GM19395 (cell line): ENCODE measurements around the gene CASTOR1.

ENCODE experiments used
- ATAC-seq: cut with Tn5 transposase; IDR thresholded peaks from one replicate; pipeline ENCODE4 v1.9.1; 2021; ENCODE audit warnings: mild to moderate bottlenecking, moderate library complexity; ENCODE audit not compliant: unreplicated experiment

The CASTOR1 gene

GRCh38 chr22:30266445-30267381 is 22.6 kb downstream of the CASTOR1 start, which contains the start of gene OSM:
Gene OSM, minus strand, starts transcription at chr22:30266851. Its CDS starts 52 bp downstream, at chr22:30266799.
- peak; percentile 22 for ATAC-seq

GRCh38 chr22:30265823-30266444 is 23.4 kb downstream of the CASTOR1 start:
- ATAC-seq = peak; percentile 70

GRCh38 chr22:30265131-30265720 is 24.1 kb downstream of the CASTOR1 start:
- no peak for ATAC-seq

- ATAC-seq = no peak
Observed at GRCh38 chr22:30263883-30264282, 25.4 kb downstream of the CASTOR1 start.

GRCh38 chr22:30262917-30263741 is 26.2 kb downstream of the CASTOR1 start:
- ATAC-seq = no peak

GRCh38 chr22:30262112-30262511 is 27.2 kb downstream of the CASTOR1 start:
- no peak for ATAC-seq

GRCh38 chr22:30261134-30261533 is 28.2 kb downstream of the CASTOR1 start:
- no peak for ATAC-seq

GRCh38 chr22:30260682-30261081 is 28.6 kb downstream of the CASTOR1 start:
- ATAC-seq = no peak

GRCh38 chr22:30260276-30260675 is 29.0 kb downstream of the CASTOR1 start:
- ATAC-seq = no peak

GRCh38 chr22:30254314-30254713 is 35.0 kb downstream of the CASTOR1 start:
- no peak for ATAC-seq

- no peak for ATAC-seq
Observed at GRCh38 chr22:30253205-30253852, 36.0 kb downstream of the CASTOR1 start.

GRCh38 chr22:30252411-30253204 is 36.7 kb downstream of the CASTOR1 start:
- ATAC-seq = no peak

GRCh38 chr22:30251711-30252110 is 37.6 kb downstream of the CASTOR1 start:
- no peak for ATAC-seq

GRCh38 chr22:30250661-30251267 is 38.5 kb downstream of the CASTOR1 start:
- no peak for ATAC-seq

GRCh38 chr22:30250039-30250565 is 39.2 kb downstream of the CASTOR1 start:
- ATAC-seq = no peak

GRCh38 chr22:30249049-30250038 is 40.0 kb downstream of the CASTOR1 start:
- ATAC-seq = no peak

GRCh38 chr22:30248484-30248883 is 40.8 kb downstream of the CASTOR1 start:
- ATAC-seq = no peak

GRCh38 chr22:30247974-30248373 is 41.3 kb downstream of the CASTOR1 start:
- no peak for ATAC-seq
